ENCODE data around the gene TGFBR2.

TGFBR2 gene

DNA sequence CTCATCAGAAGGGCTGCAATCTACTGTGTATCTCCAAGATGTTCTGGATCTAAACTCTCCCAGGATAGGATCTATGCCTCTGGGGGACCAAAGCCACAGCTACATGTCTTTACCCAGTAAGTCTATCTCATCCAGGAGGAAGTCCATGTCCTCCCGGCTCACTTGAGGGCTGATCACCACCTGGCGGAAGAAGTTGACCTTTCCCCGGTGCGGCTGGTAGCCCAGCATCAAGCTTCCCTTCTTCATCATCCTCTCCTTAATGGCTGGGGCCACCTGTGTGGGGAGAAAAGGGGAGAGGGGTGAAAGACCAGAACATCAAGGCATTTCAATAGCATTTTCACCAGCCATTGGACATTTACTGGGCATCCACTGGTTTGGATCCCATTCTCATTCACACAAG is 121.7 kb downstream of the TGFBR2 start:
- DNase-seq: no peak

DNA sequence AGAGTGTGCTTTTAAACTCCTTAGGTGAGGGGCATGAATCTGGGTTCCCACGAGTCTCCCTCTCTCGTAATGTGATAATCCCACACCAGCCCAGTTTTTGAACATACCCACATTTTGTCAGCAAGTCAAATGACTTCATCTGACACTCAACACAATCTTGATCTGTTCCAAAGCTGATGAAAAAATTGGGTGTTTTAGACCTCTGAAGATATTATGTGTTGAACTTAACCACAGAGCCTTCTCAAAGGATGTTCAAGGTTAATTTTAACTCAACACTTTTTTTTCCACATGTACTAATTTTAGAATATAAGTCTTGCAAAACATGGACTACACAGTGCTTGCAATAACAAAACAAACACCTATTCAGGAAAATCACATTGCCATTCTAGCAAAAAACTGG is 123.1 kb downstream of the TGFBR2 start:
- no peak for DNase-seq

DNA sequence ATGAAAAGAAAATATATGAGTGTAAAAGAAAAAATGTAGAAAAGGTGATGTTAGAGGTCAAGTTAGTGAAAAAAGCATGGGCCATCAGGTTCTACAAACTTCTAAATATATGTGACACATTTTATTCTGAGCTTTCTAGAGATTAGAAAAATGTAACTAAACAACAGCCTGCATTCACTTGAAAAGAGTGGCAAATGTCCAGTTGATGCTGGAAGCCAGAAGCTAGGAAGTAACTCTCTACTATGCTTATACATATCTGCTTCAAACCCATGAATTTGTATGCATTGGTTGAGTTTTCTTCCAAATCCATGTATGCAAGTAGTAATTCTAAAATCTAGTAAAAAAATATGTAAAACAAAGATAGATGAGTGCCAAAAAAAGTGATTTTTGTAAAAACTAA is 123.5 kb downstream of the TGFBR2 start:
- DNase-seq: no peak

- DNase-seq: no peak
These were observed 124.6 kb downstream of the TGFBR2 start for GRCh38 chr3:30730967-30731366.

DNA sequence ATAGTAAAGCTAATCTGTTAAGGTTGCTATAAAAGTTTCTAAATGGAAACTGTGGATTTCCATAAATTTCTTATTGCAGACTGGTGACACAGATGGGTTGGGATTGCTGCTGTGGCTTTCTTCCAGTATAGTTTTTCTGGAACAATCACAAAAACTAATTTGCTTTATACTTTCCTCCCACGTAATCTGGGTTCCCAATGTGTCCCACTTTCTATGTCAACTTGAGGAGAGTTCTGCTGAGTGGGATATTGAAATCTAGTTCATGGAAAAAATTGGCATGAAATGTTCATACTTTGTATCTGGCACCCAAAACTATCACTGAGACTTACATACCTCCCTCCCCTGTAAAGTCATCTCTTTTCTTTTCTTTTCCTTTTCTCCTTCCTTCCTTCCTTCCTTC is 126.8 kb downstream of the TGFBR2 start:
- DNase-seq: no peak

DNA sequence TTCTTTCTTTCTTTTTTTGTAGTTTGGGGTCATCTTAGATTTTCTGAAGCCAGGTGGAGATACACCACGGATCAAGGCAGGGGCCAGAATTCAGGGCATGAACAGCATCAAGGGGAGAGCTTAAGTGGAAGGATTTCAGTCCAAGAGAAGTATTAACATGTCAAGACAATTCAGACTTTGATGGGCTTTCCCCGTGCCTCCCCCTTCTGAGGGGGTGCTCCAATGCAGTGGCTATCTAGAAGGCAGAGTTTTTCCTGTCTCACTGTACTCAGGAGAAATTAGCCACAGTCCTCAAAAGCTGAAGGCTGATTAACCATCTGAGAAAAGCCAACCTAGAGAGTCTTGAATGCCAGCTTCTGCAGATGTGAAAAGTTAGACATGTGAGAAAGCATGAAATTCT is 127.3 kb downstream of the TGFBR2 start:
- no peak for DNase-seq

DNA sequence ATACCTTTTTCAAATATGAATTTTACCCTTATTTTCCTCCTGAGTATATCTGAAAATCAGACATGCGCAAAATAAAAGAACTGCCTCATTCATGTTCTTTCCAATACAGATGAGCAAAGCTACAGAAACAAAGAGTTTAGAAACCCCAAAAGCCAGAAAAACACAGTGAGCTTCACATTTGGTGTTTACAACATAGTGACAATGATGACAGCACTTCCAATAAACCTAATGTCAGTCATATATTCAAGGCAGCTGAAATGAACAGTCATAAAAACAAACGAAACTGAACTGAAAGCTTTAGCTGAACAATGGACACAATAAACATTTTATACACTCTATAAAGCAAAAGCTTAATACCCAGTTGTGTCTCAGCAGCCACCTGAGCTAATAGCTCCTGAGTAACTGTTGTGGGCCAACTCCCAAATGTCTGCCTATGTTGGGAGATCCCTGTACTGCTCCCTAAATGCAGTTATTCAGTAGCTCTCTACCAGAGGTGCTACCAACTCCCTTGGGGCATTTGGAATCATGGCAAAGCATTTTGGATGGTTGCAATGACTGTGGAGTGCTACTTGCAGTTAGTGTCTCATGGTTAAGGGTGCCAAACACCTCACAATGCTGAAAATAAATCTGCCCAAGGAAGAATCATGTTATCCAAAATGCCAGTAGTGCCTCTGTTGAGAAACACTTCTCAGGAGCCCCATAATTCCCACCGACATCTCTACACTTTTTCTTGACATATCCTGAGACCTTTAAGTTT is 131.5 kb downstream of the TGFBR2 start:
- DNase-seq: no peak

GRCh38 chr3:30738605-30739004 is 132.2 kb downstream of the TGFBR2 start:
- DNase-seq: no peak

DNA sequence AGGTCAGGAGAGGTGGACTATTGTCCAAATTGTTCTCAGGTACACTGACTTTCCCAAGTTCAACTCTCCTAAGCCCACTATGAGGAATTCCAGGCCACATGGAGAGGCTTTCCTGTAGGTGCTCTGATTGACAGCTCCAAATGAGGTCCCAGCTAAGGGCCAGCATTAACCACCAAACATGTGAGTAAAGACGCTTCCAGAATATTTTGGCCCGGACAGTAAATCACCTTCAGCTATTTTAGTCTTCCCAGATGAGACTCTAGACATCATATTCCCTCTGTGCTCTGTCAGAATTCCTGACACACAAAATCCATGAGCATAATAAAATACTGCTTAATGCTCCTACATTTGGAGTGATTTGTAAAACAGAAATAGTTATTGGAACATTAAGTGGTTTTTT is 135.5 kb downstream of the TGFBR2 start:
- DNase-seq: no peak

DNA sequence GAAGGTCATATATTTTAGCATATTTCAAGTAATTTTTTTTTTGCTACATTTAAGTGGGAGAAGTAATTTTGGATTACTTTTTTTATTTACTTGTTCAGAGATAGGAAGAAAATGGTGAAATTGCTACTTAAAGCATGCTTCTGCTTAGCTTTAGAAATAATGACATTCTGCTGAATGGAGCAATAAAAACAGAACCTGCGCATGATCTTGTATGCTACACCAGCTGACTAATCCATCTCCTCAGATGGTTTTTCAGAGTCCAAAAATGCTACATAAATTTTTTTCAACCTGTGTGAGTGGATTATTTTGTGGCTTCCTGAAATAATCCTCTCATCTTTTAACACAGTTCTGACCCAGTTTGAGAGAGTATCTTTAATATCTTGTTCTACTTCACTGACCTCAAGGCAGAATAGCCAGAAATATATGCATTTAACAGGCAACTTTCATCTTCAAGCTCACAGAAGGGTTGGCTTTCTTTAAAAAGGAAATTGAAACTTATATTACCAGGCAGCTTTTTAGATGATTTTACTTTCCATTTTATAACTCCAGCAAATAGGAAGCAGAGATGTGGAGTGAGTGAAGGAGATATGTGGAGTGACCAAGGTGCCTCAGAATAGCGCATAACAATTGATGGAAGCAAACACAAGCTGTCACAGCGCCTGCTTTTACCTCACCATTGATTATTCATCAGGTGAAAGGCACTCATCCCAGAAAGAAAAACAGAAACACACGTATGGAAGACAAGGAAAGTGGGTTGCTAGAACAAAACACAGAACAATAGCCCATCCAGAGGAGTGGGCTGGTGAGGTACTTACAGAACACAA is 136.6 kb downstream of the TGFBR2 start:
- no peak for DNase-seq

Data from DMS 273 treated with DMSO at 0.1 percent for 48 hours (cell line).